Glomerular visceral epithelial cell (primary cell): ENCODE results near the gene NDRG3.
"Not testable (repeated sequence)": the region's sequence is repeated elsewhere in the genome, so short reads cannot be mapped to it uniquely, and the experiment has no call there.

Experiments
- DNase-seq: peaks from one replicate; pipeline ENCODE4 v3.0.0-alpha.2; 2016; ENCODE audit errors: extremely low spot score

NDRG3 gene

GRCh38 chr20:36644706-36645095, 101.2 kb downstream of the NDRG3 start:
- DNase-seq: no peak

- no peak for DNase-seq
These were observed 101.7 kb downstream of the NDRG3 start for GRCh38 chr20:36644032-36644705.

- DNase-seq: no peak
These were observed 103.8 kb downstream of the NDRG3 start for GRCh38 chr20:36642136-36642535.

- no peak for DNase-seq
These were observed 104.4 kb downstream of the NDRG3 start for GRCh38 chr20:36641506-36641843.

GRCh38 chr20:36638876-36639400, 107.0 kb downstream of the NDRG3 start:
- DNase-seq: not testable (repeated sequence)

- no peak for DNase-seq
These were observed 111.5 kb downstream of the NDRG3 start for GRCh38 chr20:36634342-36634741.

- DNase-seq: no peak
These were observed 112.6 kb downstream of the NDRG3 start for GRCh38 chr20:36633285-36633772.

- no peak for DNase-seq
These were observed 113.2 kb downstream of the NDRG3 start for GRCh38 chr20:36632487-36633284.

GRCh38 chr20:36632147-36632486, 113.8 kb downstream of the NDRG3 start:
- no peak for DNase-seq

GRCh38 chr20:36631646-36632045, 114.2 kb downstream of the NDRG3 start:
- DNase-seq: peak; percentile 32

GRCh38 chr20:36629719-36630681, 115.9 kb downstream of the NDRG3 start:
- DNase-seq: no peak

GRCh38 chr20:36628076-36628475, 117.8 kb downstream of the NDRG3 start:
- no peak for DNase-seq

GRCh38 chr20:36624944-36625324, 121.0 kb downstream of the NDRG3 start:
- no peak for DNase-seq

- no peak for DNase-seq
These were observed 121.6 kb downstream of the NDRG3 start for GRCh38 chr20:36624068-36624943.

- no peak for DNase-seq
These were observed 122.4 kb downstream of the NDRG3 start for GRCh38 chr20:36623444-36623843.

- no peak for DNase-seq
These were observed 125.0 kb downstream of the NDRG3 start for GRCh38 chr20:36620917-36621316.

- peak; percentile 91 for DNase-seq
These were observed 130.9 kb downstream of the NDRG3 start for GRCh38 chr20:36614781-36615557.

- no peak for DNase-seq
These were observed 131.9 kb downstream of the NDRG3 start for GRCh38 chr20:36613974-36614373.

- no peak for DNase-seq
These were observed 134.3 kb downstream of the NDRG3 start for GRCh38 chr20:36611625-36612024.

- DNase-seq: not testable (repeated sequence)
These were observed 137.5 kb downstream of the NDRG3 start for GRCh38 chr20:36608388-36608728.
